IPS DF 6.9 (cell line): ENCODE data around the gene NEURL1.
"Not testable (repeated sequence)": the region's sequence is repeated elsewhere in the genome, so short reads cannot be mapped to it uniquely, and the experiment has no call there.

ENCODE experiments used
- DNase-seq: peaks from one replicate; pipeline ENCODE4 v3.0.0-alpha.2; 2013; ENCODE audit warnings: low read depth, low spot score
- H3K27ac ChIP-seq: one replicate; pipeline ENCODE4 v1.5.1; 2013; ENCODE audit warnings: low read length, control low read depth
- H3K27me3 ChIP-seq: 2 replicates; pipeline ENCODE4 v1.6.1; 2013; ENCODE audit warnings: mild to moderate bottlenecking, low read length; ENCODE audit not compliant: control insufficient read depth, insufficient read depth
- H3K36me3 ChIP-seq: 2 replicates; pipeline ENCODE4 v1.6.1; 2013; ENCODE audit warnings: low read length; ENCODE audit not compliant: control insufficient read depth, insufficient read depth
- H3K4me1 ChIP-seq: 2 replicates; pipeline ENCODE4 v1.6.1; 2013; ENCODE audit warnings: low read length; ENCODE audit not compliant: control insufficient read depth, insufficient read depth
- H3K4me3 ChIP-seq: 2 replicates; pipeline ENCODE4 v1.5.1; 2013; ENCODE audit warnings: mild to moderate bottlenecking, low read length
- H3K9me3 ChIP-seq: 2 replicates; pipeline ENCODE4 v1.6.1; 2013; ENCODE audit warnings: low read length, inconsistent platforms; ENCODE audit not compliant: control insufficient read depth, insufficient read depth
- WGBS: extraction: QIAGEN DNeasy Blood & Tissue Kit; methylation state at CpG from one replicate; pipeline ENCODE4 v1.1.7; 2013; ENCODE audit warnings: mixed read lengths, missing lambda C conversion rate; ENCODE audit not compliant: insufficient read length, insufficient coverage; 5-methylcytosine and 5-hydroxymethylcytosine counted together

Gene NEURL1

GRCh38 chr10:103622935-103623574 lies 129.6 kb downstream of the NEURL1 start:
- WGBS, result no CpG with 5 or more reads among the region's 11 CpGs
- H3K4me1 ChIP-seq, result no peaks in the 10 kb centered on the region

GRCh38 chr10:103626178-103626577 lies 132.7 kb downstream of the NEURL1 start:
- no CpG with 5 or more reads among the region's 11 CpGs for WGBS
- no peak for DNase-seq
- Histone ChIP-seq H3K27ac (no peak overlapping the region), H3K4me1 (no peaks in the 10 kb centered on the region), H3K36me3 (peaks cover 5% of the 10 kb centered on the region; the same call in 1 of the 2 replicates), H3K4me3 (no peak overlapping the region), H3K27me3 (no peaks in the 10 kb centered on the region), H3K9me3 (no peaks in the 10 kb centered on the region)

More at GRCh38 chr10:103622935-103623574, 129.6 kb downstream of the NEURL1 start:
- no peak overlapping the region for H3K4me3 ChIP-seq
- no peak for DNase-seq
- H3K27ac ChIP-seq, result no peak overlapping the region
- H3K36me3 ChIP-seq, result peaks cover 11% of the 10 kb centered on the region
- H3K9me3 ChIP-seq, result no peaks in the 10 kb centered on the region
- no peaks in the 10 kb centered on the region for H3K27me3 ChIP-seq

- Histone ChIP-seq H3K9me3 (no peaks in the 10 kb centered on the region), H3K4me1 (no peaks in the 10 kb centered on the region), H3K36me3 (0 out of 2 replicates have a peak, but pooled peaks cover 4% of the 10 kb centered on the region), H3K4me3 (no peak overlapping the region), H3K27ac (no peak overlapping the region), H3K27me3 (no peaks in the 10 kb centered on the region)
- DNase-seq, result no peak
- no CpG with 5 or more reads among the region's 22 CpGs for WGBS
Observed at GRCh38 chr10:103627111-103627892, 133.8 kb downstream of the NEURL1 start.

- no peaks in the 10 kb centered on the region for H3K9me3 ChIP-seq
- H3K27me3 ChIP-seq, result no peaks in the 10 kb centered on the region
- no peak overlapping the region for H3K4me3 ChIP-seq
- no peak for DNase-seq
- H3K4me1 ChIP-seq, result no peaks in the 10 kb centered on the region
- H3K36me3 ChIP-seq, result 0 out of 2 replicates have a peak, but pooled peaks cover 4% of the 10 kb centered on the region
- WGBS, result no CpG with 5 or more reads among the region's 13 CpGs
- H3K27ac ChIP-seq, result no peak overlapping the region
Observed at GRCh38 chr10:103627893-103628292, 134.4 kb downstream of the NEURL1 start.

- H3K4me1 ChIP-seq, result no peaks in the 10 kb centered on the region
- no peak overlapping the region for H3K27ac ChIP-seq
- no CpG with 5 or more reads among the region's 3 CpGs for WGBS
- DNase-seq, result no peak
- 0 out of 2 replicates have a peak, but pooled peaks cover 4% of the 10 kb centered on the region for H3K36me3 ChIP-seq
- no peak overlapping the region for H3K4me3 ChIP-seq
- H3K27me3 ChIP-seq, result no peaks in the 10 kb centered on the region
- no peaks in the 10 kb centered on the region for H3K9me3 ChIP-seq
Observed at GRCh38 chr10:103629581-103629980, 136.1 kb downstream of the NEURL1 start.

GRCh38 chr10:103630156-103630555 lies 136.7 kb downstream of the NEURL1 start:
- DNase-seq, result no peak
- Histone ChIP-seq H3K9me3 (no peaks in the 10 kb centered on the region), H3K27me3 (no peaks in the 10 kb centered on the region), H3K27ac (no peak overlapping the region), H3K4me3 (no peak overlapping the region), H3K36me3 (0 out of 2 replicates have a peak, but pooled peaks cover 1% of the 10 kb centered on the region), H3K4me1 (no peaks in the 10 kb centered on the region)
- WGBS, result no CpG with 5 or more reads among the region's 1 CpG

GRCh38 chr10:103632247-103632642 lies 138.7 kb downstream of the NEURL1 start:
- peaks cover 8% of the 10 kb centered on the region for H3K4me1 ChIP-seq

GRCh38 chr10:103632871-103633270 lies 139.4 kb downstream of the NEURL1 start:
- not testable (repeated sequence) for H3K9me3 ChIP-seq, H3K4me3 ChIP-seq, H3K36me3 ChIP-seq, H3K27me3 ChIP-seq, DNase-seq, H3K27ac ChIP-seq
- H3K4me1 ChIP-seq, result peaks cover 13% of the 10 kb centered on the region
- no CpG with 5 or more reads among the region's 6 CpGs for WGBS

More at GRCh38 chr10:103632247-103632642, 138.7 kb downstream of the NEURL1 start:
- Histone ChIP-seq H3K27me3 (no peaks in the 10 kb centered on the region), H3K9me3 (no peaks in the 10 kb centered on the region), H3K36me3 (no peaks in the 10 kb centered on the region), H3K27ac (no peak overlapping the region), H3K4me3 (no peak overlapping the region)
- DNase-seq, result no peak
- WGBS, result no CpG with 5 or more reads among the region's 7 CpGs

- WGBS, result no CpG with 5 or more reads among the region's 7 CpGs
- Histone ChIP-seq H3K36me3 (no peaks in the 10 kb centered on the region), H3K4me1 (peaks cover 18% of the 10 kb centered on the region), H3K4me3 (no peak overlapping the region), H3K27ac (no peak overlapping the region), H3K27me3 (no peaks in the 10 kb centered on the region), H3K9me3 (no peaks in the 10 kb centered on the region)
- no peak for DNase-seq
Observed at GRCh38 chr10:103633846-103634245, 140.3 kb downstream of the NEURL1 start.

- H3K27me3 ChIP-seq, result no peaks in the 10 kb centered on the region
- H3K4me1 ChIP-seq, result peaks cover 18% of the 10 kb centered on the region
- no peak for DNase-seq
- no peaks in the 10 kb centered on the region for H3K36me3 ChIP-seq
- WGBS, result no CpG with 5 or more reads among the region's 5 CpGs
- no peak overlapping the region for H3K27ac ChIP-seq
- H3K4me3 ChIP-seq, result no peak overlapping the region
- H3K9me3 ChIP-seq, result no peaks in the 10 kb centered on the region
Observed at GRCh38 chr10:103635580-103635979, 142.1 kb downstream of the NEURL1 start.
